A549 (cell line): ENCODE results near the gene MAPKAPK2.

Experiments used
- CHD4 ChIP-seq: fragments of 200-600 bp; sonication (generic); IDR thresholded peaks from 2 replicates; pipeline ENCODE4 v1.6.1; 2016; ENCODE audit warnings: antibody characterized with exemption, mild to moderate bottlenecking, borderline replicate concordance
- CTCF ChIP-seq: fragments of >200 bp; sonication (Bioruptor Twin); formaldehyde crosslinking; IDR thresholded peaks from 3 replicates; pipeline ENCODE4 v1.5.1; 2016
- FOXS1 ChIP-seq: fragments of 250-450 bp; sonication (Bioruptor Pico); IDR thresholded peaks from 2 replicates; pipeline ENCODE4 v1.5.0; 2020; ENCODE audit warnings: mild to moderate bottlenecking, moderate library complexity
- MAX ChIP-seq: IDR thresholded peaks from 2 replicates; pipeline ENCODE4 v1.6.1; 2012
- POLR2A ChIP-seq: IDR thresholded peaks from 2 replicates; pipeline ENCODE4 v1.6.1; 2012; ENCODE audit warnings: mild to moderate bottlenecking, low read length
- RNF2 ChIP-seq: fragments of 200-600 bp; sonication (generic); IDR thresholded peaks from 2 replicates; pipeline ENCODE4 v1.6.1; 2016; ENCODE audit warnings: low read depth, mild to moderate bottlenecking, antibody characterized with exemption, moderate library complexity, borderline replicate concordance
- TFCP2L1 ChIP-seq: fragments of 250-450 bp; sonication (Bioruptor Pico); IDR thresholded peaks from 2 replicates; pipeline ENCODE4 v1.5.0; 2021; ENCODE audit warnings: mild to moderate bottlenecking
- ZSCAN20 ChIP-seq: fragments of 250-450 bp; sonication (Bioruptor Pico); IDR thresholded peaks from 2 replicates; pipeline ENCODE4 v1.8.0; 2022; ENCODE audit warnings: mild to moderate bottlenecking, moderate library complexity

DNA sequence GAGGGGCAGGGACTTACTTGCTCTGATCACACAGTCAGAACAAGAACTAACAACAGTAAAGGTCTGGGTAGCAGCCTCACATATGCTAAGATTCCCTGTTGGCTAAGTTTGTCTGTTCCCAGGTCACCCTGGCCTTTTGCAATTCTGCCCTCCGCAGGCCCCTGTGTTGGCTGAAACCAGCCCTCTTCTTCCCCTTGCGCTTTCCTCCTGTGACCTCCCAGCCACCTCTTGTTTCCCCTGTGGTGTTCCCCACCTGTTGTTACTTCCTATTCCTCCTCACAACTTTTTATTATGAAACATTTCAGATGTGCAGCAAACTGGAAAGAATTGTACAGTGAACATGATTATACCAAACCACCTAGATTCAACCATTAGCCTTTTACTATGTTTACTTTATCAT, 23.4 kb downstream of the MAPKAPK2 start:
- TF ChIP-seq MAX (no peak), CHD4 (no peak), ZSCAN20 (CRISPR knock-in tag) (no peak), CTCF (no peak), POLR2A (no peak), RNF2 (no peak), FOXS1 (CRISPR knock-in tag) (no peak), TFCP2L1 (CRISPR knock-in tag) (no peak)
